ENCODE results near the gene OXGR1.
"Not testable (repeated sequence)": the region's sequence is repeated elsewhere in the genome, so short reads cannot be mapped to it uniquely, and the experiment has no call there.

Gene OXGR1

DNA sequence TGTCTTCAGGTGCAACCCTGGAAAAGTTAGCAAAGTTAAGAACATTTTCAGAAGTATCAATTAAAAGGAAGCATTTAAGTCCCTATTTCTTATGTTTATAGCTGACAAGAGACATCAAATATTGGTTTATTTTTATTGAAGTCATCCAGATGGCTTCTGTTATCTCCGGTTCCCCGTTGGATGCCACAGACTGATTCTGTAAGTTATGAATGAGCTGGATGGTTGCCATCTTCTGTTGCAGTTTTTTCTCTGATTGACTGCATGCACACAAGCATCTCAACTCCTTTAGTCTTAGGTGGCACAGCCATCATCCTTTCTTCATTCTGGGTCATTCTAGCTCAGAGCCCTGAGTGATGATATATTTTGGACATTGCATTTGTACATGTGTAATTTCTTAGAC is 10.6 kb upstream of the OXGR1 start:
- no peak for DNase-seq

DNA sequence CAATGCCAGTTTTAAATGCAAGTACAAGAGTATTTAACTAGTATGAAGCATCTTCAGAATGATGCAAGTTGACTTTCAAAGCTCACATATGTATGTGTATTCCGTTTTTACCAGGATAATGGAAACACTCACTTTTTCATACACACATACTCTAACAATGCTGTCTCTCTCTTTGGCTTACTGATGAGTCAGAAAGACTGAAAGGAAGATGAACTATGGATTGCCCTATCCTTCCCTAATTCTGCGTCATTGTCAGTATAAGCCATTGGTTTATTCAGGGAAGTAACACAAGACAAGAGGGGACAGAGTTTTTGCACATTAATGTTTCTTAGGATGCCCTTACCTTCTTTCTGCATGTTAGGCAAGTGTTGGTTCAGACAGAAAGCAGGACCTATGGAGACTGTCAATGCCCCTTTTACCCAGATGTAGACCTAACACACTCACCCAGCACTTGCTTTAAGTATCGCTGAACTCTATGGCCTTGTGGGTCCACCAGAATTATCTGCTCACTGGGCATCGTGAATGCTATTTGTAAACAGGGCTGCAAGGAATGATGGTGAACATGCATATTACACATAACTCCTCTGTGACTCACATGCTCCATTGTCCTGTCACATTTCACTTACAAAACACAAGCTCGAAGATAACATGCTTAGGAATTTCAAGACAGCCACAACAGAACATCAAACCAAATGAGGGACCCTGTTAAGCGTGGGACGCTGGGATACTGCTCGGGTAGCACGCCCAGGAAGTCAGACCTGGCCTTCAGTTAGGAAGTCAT is 10.0 kb upstream of the OXGR1 start:
- DNase-seq = no peak

DNA sequence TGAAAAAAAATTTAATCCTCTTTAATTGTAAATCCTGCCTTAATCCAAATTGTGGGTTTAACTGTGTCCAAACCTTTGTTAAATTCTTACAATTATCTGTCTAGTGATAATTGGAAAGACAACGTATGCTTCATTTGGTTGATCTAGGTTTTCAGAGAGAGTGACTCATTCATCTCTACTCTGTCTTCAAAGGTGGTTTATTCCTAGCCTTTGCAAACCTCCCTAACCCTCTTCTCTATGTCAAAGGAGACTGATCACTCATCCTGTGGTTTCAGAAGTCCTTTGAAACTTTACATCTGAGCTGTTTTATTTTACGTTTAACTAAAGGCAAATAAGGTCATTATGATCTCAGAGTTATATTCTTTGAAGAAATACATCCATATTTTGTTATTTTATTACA is 8.8 kb upstream of the OXGR1 start:
- DNase-seq = no peak

GRCh38 chr13:97002581-97002980 is 8.3 kb upstream of the OXGR1 start:
- no peak for DNase-seq

DNA sequence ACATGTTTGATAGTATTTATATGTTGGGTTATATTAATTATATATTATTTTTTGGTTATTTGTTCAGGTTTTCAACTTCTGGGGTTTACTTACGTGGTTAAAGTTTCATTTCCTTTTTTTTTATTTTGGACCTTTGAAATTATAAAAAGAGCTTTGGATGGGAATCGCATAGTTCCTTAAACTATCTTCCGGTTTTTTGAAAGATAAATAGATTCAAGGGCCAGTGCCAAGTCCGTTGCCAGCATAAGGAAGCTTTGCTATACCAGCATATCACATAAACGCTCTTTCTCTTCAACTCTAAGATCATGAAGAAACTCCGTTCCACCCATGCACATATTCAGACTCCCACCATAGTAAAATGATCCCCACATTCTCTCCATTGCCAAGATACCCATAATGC is 7.4 kb upstream of the OXGR1 start:
- DNase-seq = peak; percentile 42

DNA sequence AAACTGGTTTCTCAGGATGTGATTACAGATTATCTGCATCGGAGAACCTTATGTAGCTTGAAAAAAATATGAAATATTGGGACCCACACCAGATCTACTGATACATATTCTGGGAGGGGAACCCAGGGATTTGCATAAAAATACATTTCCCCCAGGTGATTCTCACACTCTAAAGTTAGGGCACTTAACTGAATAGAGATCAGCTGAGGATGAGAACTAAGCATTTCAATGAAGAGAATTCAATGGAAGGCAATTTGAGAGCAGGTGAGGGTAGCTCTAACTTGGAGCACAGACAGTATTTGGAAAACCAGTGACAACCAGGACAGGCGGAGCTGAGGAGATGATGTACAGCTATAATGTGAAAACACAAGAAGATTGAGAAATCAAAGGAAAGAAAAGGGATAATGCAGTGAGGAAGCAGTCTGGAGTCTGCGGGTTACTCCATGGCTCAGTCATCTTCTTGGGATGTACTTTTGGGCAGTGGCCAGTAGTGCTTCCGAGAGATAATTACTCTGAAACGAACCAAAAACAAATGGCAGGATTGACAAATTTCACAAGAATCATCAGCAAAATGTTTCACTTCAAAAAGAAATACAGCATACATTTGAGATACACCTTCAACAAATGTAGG is 6.1 kb upstream of the OXGR1 start:
- no peak for DNase-seq

DNA sequence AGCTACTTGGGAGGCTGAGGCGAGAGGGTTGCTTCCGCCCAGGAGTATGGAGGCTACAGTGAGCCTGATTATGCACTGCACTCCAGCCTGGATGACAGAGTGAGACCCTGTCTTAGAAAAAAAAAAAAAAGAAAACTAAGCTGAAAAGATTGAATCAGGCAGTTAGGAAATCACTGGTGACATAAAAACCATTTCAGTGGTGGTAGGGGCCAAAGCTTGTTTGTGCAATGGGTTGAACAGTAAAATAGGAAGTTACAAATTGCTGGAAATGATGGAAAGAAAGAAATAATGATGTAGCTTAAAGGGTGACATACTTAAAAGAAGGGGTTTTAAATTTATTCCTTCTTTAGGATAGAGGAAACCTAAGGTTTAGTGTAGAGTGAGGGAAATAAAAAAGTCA is 4.8 kb upstream of the OXGR1 start:
- no peak for DNase-seq

DNA sequence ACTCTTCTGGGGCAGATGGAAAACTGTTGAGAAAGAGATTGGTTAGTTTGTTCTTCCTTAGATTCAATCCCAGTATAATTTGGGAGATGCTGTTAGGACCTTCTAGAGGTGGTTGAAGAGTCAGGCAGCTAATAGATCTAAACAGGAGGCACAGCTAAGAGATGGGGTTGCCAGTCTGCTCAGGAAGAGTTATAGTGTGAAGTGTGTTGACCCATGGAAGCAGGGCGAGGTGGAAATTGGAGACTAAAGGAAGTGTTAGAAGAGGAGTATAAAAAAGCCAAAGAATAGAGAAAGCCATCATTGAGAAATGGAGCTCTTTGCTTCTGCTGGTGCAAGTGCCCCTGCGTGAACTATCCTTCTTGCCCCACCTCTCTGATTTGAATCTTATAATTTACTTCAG is 3.8 kb upstream of the OXGR1 start:
- no peak for DNase-seq

GRCh38 chr13:96996886-96997285 is 2.6 kb upstream of the OXGR1 start:
- DNase-seq = no peak

DNA sequence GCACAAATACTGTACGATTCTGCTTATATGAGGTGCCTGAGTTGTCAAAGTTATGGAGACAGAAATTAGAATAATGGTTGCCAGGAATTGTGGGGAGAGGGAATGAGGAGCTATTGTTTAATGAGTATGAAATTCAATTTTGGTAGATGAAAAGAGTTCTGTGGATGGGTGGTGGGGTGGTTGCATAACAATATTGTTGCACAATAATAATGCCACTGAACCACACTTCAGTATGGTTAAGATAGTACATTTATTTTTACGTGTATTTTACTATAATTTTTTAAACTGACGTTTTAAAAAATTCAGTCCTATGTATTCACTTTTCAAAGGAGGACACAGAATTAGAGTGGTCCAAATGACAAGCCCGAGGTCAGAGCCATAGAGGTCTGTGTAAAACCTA is 1.8 kb upstream of the OXGR1 start:
- peak; percentile 12 for DNase-seq

DNA sequence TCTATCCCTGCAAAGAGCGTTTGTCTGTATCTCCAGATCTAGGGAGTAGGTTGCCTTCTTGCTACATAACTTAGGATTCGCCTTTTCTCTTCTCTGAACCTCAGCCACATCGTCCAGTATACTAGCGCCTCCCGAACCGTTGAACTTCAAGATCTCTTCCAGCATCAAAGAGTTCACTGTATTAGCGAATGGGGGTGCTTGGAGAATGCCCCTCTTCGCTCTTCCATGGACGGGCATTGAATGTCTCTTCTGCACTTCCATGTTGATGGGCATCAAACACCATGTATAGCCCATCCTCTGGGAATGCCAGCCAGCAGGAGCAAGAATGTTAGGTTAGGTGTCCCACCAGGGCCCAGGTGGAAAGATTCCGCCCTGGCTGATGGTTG is 575 bp upstream of the OXGR1 start:
- DNase-seq = no peak

- peak; percentile 3 for DNase-seq
These were observed 651 bp downstream of the OXGR1 start for GRCh38 chr13:96993634-96994016.

GRCh38 chr13:96992633-96993032 is 1.6 kb downstream of the OXGR1 start:
- no peak for DNase-seq

- no peak for DNase-seq
These were observed 3.2 kb downstream of the OXGR1 start for GRCh38 chr13:96991072-96991471.

DNA sequence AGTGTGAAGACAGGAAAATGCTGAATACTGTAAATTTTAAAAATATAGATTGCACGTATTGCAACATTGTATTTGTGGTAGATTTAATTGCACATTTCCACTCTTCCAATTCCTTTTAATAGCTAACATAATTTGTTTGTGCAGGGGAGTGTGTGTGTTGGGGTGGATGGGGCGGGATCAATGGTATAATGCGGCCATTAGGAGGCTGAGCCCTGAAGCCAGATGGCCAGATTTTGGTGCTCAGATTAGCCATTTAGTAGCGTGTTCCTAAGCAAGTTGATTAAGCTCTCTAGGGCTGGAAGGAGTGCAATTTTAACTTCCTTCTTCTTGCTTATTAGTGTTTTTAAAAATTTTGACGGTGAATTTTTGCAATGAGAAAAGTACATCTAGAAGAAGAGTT is 5.8 kb downstream of the OXGR1 start:
- no peak for DNase-seq

DNA sequence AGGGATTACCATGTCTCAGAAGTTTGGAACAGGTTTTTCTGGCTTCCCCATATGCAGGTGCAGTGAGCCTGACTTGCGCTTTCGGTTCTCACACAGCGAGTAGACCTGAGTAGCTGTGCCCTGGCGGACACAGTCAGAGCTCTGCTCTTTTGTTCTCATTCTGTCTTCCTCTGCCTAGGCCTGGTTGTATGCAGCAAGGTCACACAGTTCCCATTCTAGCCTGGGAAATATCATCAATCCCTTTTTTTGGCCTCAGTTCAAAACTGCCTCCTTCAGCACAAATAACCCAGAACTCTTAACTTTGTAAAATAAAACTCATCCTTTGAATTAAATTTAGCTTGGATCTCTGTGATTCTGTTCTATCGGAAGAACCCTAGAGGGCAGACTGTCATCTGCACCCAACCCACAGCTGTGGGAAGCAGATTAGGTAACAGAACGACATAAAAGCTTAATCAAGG is 10.2 kb downstream of the OXGR1 start:
- DNase-seq = peak; percentile 49

GRCh38 chr13:96982672-96983071 is 11.6 kb downstream of the OXGR1 start:
- peak; percentile 55 for DNase-seq

GRCh38 chr13:96979861-96980260 is 14.4 kb downstream of the OXGR1 start:
- DNase-seq = not testable (repeated sequence)

GRCh38 chr13:96968027-96968426 is 26.2 kb downstream of the OXGR1 start:
- DNase-seq = no peak

DNA sequence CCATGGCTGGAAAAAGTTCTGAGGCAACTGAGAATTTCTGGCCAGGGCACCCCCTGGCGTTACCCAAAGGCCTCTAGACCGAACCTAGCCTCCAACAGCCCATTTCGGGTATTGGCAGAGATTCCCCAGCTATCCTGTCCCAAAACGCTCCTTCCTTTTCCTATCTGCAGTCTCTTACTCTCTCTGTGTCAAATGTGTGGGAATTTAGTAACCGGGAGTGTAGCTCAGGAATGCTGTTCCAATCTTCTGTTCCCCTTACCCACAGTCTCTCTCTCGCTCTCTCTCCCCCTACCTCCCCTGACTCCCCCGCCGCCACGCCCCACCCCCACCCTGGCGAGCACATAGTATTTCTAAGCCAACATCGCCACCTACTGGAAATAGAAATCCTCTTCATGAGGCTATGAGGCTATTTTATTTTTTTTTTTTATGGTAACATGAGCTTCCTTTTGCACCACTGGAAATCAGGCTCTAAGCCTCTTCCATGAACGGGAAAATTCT is 27.0 kb downstream of the OXGR1 start:
- peak; percentile 17 for DNase-seq

- no peak for DNase-seq
These were observed 27.7 kb downstream of the OXGR1 start for GRCh38 chr13:96966415-96967102.

DNA sequence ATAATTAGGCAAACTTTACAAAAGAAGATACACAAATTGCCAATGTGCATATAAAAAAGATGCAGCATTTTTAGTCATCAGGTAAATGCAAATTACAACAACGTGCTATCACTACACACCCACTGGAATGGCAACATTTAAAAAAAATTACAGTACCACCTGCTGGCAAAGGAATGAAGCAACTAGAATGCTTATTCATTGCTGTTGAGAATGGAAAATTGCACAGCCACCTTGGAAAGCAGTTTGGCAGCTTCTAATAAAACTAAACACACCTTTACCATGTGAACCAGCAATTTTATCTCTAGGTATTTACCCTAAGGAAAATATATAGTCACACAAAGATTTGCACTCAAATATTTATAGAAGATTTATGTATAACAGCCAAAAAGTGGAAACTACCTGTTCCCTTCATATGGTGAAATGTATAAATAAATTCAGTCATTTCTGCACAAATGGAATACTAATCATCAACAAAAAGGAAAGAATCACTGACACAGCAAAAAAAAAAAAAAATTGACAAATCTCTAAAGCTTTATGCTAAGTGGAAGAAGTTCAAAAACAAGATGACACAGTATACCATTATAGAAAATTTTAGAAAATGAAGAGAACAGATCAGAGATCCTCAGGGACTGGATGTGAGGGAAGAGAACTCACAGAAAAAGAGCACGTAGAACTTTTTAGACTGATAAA is 30.3 kb downstream of the OXGR1 start:
- DNase-seq = no peak

DNA sequence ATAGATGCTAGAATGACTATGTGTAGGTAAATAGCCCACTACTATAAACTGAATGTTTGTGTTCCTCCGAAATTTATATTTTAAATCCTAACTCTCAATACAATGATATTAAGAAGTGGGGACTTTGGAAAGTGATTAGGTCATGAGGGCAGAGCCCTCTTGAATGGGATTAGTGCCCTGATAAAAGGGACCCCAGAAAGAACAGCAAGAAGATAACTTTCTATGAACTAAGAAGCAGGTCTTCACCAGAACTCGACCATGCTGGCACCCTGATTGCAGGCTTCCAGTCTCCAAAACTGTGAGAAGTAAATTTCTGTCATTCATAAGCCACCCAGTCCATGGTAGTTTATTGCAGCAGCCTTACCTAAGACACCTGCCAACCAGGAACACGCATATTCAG is 33.9 kb downstream of the OXGR1 start:
- no peak for DNase-seq
